ENCODE results near the gene PEX7. TPM values are rescaled to one million over a fixed set of nuclear protein-coding genes. Genes with fewer than 3 reads are reported as not detected.

Gene PEX7
- total and polyA plus RNA-seq, 2 experiments from 2014 or later, result 11.8 to 13.5 TPM

DNA sequence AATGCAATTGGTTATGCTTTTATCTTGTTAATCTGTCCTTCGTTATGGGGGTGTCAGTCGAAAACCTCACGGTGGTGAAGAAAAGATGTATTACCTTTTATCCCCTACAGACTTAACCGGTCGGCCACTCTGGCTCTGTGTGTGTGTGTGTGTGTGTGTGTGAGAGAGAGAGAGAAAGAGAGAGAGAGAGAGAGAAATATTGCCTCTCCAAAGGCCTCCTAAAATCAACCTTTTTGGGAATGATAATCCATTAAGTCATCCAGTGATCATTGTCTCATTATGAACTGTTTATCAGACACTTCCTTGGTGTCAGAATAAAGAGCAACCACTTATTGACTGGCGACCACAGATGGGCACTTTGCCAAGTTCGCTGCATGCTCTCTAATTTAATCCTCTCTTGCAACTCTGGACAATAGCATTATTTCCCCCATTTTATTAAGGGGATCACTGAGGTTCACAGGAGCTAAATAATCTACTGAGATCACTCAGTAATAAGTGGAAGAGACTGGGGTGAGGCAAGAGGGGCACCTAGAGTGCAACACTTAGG is 130.4 kb downstream of the PEX7 start (continued):
- TF ChIP-seq, protein P1, sequence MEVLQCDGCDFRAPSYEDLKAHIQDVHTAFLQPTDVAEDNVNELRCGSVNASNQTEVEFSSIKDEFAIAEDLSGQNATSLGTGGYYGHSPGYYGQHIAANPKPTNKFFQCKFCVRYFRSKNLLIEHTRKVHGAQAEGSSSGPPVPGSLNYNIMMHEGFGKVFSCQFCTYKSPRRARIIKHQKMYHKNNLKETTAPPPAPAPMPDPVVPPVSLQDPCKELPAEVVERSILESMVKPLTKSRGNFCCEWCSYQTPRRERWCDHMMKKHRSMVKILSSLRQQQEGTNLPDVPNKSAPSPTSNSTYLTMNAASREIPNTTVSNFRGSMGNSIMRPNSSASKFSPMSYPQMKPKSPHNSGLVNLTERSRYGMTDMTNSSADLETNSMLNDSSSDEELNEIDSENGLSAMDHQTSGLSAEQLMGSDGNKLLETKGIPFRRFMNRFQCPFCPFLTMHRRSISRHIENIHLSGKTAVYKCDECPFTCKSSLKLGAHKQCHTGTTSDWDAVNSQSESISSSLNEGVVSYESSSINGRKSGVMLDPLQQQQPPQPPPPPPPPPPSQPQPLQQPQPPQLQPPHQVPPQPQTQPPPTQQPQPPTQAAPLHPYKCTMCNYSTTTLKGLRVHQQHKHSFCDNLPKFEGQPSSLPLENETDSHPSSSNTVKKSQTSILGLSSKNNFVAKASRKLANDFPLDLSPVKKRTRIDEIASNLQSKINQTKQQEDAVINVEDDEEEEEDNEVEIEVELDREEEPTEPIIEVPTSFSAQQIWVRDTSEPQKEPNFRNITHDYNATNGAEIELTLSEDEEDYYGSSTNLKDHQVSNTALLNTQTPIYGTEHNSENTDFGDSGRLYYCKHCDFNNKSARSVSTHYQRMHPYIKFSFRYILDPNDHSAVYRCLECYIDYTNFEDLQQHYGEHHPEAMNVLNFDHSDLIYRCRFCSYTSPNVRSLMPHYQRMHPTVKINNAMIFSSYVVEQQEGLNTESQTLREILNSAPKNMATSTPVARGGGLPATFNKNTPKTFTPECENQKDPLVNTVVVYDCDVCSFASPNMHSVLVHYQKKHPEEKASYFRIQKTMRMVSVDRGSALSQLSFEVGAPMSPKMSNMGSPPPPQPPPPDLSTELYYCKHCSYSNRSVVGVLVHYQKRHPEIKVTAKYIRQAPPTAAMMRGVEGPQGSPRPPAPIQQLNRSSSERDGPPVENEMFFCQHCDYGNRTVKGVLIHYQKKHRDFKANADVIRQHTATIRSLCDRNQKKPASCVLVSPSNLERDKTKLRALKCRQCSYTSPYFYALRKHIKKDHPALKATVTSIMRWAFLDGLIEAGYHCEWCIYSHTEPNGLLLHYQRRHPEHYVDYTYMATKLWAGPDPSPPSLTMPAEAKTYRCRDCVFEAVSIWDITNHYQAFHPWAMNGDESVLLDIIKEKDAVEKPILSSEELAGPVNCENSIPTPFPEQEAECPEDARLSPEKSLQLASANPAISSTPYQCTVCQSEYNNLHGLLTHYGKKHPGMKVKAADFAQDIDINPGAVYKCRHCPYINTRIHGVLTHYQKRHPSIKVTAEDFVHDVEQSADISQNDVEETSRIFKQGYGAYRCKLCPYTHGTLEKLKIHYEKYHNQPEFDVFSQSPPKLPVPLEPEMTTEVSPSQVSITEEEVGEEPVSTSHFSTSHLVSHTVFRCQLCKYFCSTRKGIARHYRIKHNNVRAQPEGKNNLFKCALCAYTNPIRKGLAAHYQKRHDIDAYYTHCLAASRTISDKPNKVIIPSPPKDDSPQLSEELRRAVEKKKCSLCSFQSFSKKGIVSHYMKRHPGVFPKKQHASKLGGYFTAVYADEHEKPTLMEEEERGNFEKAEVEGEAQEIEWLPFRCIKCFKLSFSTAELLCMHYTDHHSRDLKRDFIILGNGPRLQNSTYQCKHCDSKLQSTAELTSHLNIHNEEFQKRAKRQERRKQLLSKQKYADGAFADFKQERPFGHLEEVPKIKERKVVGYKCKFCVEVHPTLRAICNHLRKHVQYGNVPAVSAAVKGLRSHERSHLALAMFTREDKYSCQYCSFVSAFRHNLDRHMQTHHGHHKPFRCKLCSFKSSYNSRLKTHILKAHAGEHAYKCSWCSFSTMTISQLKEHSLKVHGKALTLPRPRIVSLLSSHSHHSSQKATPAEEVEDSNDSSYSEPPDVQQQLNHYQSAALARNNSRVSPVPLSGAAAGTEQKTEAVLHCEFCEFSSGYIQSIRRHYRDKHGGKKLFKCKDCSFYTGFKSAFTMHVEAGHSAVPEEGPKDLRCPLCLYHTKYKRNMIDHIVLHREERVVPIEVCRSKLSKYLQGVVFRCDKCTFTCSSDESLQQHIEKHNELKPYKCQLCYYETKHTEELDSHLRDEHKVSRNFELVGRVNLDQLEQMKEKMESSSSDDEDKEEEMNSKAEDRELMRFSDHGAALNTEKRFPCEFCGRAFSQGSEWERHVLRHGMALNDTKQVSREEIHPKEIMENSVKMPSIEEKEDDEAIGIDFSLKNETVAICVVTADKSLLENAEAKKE (CRISPR knock-in tag; IDR thresholded peaks at IDR 0.05), result no peak
- TF ChIP-seq, protein P2, sequence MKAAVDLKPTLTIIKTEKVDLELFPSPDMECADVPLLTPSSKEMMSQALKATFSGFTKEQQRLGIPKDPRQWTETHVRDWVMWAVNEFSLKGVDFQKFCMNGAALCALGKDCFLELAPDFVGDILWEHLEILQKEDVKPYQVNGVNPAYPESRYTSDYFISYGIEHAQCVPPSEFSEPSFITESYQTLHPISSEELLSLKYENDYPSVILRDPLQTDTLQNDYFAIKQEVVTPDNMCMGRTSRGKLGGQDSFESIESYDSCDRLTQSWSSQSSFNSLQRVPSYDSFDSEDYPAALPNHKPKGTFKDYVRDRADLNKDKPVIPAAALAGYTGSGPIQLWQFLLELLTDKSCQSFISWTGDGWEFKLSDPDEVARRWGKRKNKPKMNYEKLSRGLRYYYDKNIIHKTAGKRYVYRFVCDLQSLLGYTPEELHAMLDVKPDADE (IDR thresholded peaks at IDR 0.05), result no peak

DNA sequence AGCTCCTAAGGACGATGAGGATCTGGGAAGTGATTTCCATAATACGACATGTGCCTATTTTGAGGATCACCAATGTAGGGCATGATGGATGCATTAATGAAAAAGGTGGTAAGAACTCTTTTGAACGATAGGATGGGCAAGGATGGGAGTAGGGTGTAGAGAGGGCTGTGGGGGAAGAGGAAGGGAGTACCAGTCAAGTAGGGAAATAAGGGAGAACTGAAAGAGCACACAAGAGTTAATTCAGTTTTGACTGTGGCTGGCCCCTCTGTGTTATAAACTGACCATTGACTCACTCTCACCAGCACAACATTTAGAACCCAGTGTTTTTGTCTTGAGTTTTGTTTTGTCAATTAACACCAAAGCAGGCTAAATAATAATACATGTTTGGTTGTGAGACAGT is 132.7 kb downstream of the PEX7 start:
- DNase-seq (ENCODE audit: low spot score), result no peak
- Mint-ChIP-seq H3K27ac (peak overlapping the region; percentile 61), H3K36me3 (ENCODE audit: low read depth) (no peaks in the 10 kb centered on the region), H3K9me3 (no peaks in the 10 kb centered on the region; the same call in 2 of the 3 replicates), H3K4me3 (no peak overlapping the region), H3K4me1 (peaks cover 49% of the 10 kb centered on the region), H3K27me3 (ENCODE audit: insufficient read depth, low read depth, poor library complexity) (peaks cover 9% of the 10 kb centered on the region)
- no peaks in the 10 kb centered on the region for H3K36me3 ChIP-seq (ENCODE audit: insufficient read depth)
- TF ChIP-seq, protein P2 (IDR thresholded peaks at IDR 0.05), result no peak
- no peak for TF ChIP-seq ZNF114 (CRISPR knock-in tag; IDR thresholded peaks at IDR 0.05)
- TF ChIP-seq, protein P1 (CRISPR knock-in tag; IDR thresholded peaks at IDR 0.05), result no peak
- TF ChIP-seq JUNB (IDR thresholded peaks at IDR 0.05; ENCODE audit: unreplicated experiment), result no peak
- TF ChIP-seq EZH2phosphoT487 (IDR thresholded peaks at IDR 0.05; ENCODE audit: unreplicated experiment), result no peak
- no peak for TF ChIP-seq CREB1 (CRISPR knock-in tag; IDR thresholded peaks at IDR 0.05; ENCODE audit: low read depth)
- no peak for ATAC-seq
- peak overlapping the region; percentile 89 for H3K27ac ChIP-seq (ENCODE audit: low read depth)
- no peaks in the 10 kb centered on the region for H4K20me1 ChIP-seq (replicated peaks; ENCODE audit: insufficient read depth)
- H3K9me2 ChIP-seq (ENCODE audit: insufficient read depth), result peaks cover under 1% of the 10 kb centered on the region; the same call in 1 of the 2 replicates
- H3K4me3 ChIP-seq, result no peak overlapping the region
- H3F3A ChIP-seq (replicated peaks; ENCODE audit: low read depth), result no peaks in the 10 kb centered on the region
- 0 out of 2 replicates have a peak overlapping the region, but pooled peaks have one; percentile 10 for H3K4me2 ChIP-seq
- H3K79me2 ChIP-seq (replicated peaks; ENCODE audit: insufficient read depth), result no peaks in the 10 kb centered on the region
- no peak overlapping the region for H2AFZ ChIP-seq
- no peaks in the 10 kb centered on the region for H3K27me3 ChIP-seq (ENCODE audit: insufficient read depth)
- peaks cover 38% of the 10 kb centered on the region for H3K4me1 ChIP-seq (ENCODE audit: insufficient read depth)
